NOMO-1 treated with DMSO at 0.1 percent for 48 hours (cell line): ENCODE data around the gene ARHGEF40.
"Not testable (repeated sequence)": the region's sequence is repeated elsewhere in the genome, so short reads cannot be mapped to it uniquely, and the experiment has no call there.

Experiments used
- DNase-seq: peaks from one replicate; lab custom pipeline; 2025; ENCODE audit not compliant: unreplicated experiment; lab: John Stamatoyannopoulos, UW

Gene ARHGEF40

GRCh38 chr14:21039585-21040369 lies 30.3 kb upstream of the ARHGEF40 start:
- peak; percentile 61 for DNase-seq

- DNase-seq: no peak
These were observed 29.7 kb upstream of the ARHGEF40 start for GRCh38 chr14:21040370-21040925.

- not testable (repeated sequence) for DNase-seq
These were observed 29.2 kb upstream of the ARHGEF40 start for GRCh38 chr14:21040941-21041340.

- no peak for DNase-seq
These were observed 28.2 kb upstream of the ARHGEF40 start, which contains the start of gene RNASE7 for GRCh38 chr14:21041676-21042433. Gene RNASE7 (plus strand): TSS chr14:21042362. CDS start chr14:21042993, 631 bp downstream.

GRCh38 chr14:21042918-21043317 lies 27.2 kb upstream of the ARHGEF40 start:
- DNase-seq: no peak

GRCh38 chr14:21043387-21043973 lies 26.6 kb upstream of the ARHGEF40 start:
- DNase-seq: no peak

- no peak for DNase-seq
These were observed 26.0 kb upstream of the ARHGEF40 start for GRCh38 chr14:21043974-21044618.

- no peak for DNase-seq
These were observed 22.7 kb upstream of the ARHGEF40 start for GRCh38 chr14:21047378-21047781.

GRCh38 chr14:21048638-21049037 lies 21.5 kb upstream of the ARHGEF40 start:
- DNase-seq: no peak

- no peak for DNase-seq
These were observed 20.8 kb upstream of the ARHGEF40 start for GRCh38 chr14:21049271-21049673.

- peak; percentile 10 for DNase-seq
These were observed 19.5 kb upstream of the ARHGEF40 start for GRCh38 chr14:21050597-21050996.

- no peak for DNase-seq
These were observed 16.7 kb upstream of the ARHGEF40 start for GRCh38 chr14:21053184-21054122.

- DNase-seq: no peak
These were observed 15.9 kb upstream of the ARHGEF40 start for GRCh38 chr14:21054123-21054767.

GRCh38 chr14:21054768-21055145 lies 15.3 kb upstream of the ARHGEF40 start:
- DNase-seq: no peak

GRCh38 chr14:21055432-21056117 lies 14.5 kb upstream of the ARHGEF40 start:
- DNase-seq: no peak

- no peak for DNase-seq
These were observed 13.5 kb upstream of the ARHGEF40 start for GRCh38 chr14:21056520-21057163.

GRCh38 chr14:21057803-21058675 lies 12.1 kb upstream of the ARHGEF40 start, which contains the start of gene RNASE8:
Gene RNASE8 (plus strand): TSS chr14:21057822. CDS start chr14:21057893, 71 bp downstream.
- no peak for DNase-seq
